ENCODE measurements around the gene AP3B2.
"Not testable (repeated sequence)": the region's sequence is repeated elsewhere in the genome, so short reads cannot be mapped to it uniquely, and the experiment has no call there.

AP3B2 gene

DNA sequence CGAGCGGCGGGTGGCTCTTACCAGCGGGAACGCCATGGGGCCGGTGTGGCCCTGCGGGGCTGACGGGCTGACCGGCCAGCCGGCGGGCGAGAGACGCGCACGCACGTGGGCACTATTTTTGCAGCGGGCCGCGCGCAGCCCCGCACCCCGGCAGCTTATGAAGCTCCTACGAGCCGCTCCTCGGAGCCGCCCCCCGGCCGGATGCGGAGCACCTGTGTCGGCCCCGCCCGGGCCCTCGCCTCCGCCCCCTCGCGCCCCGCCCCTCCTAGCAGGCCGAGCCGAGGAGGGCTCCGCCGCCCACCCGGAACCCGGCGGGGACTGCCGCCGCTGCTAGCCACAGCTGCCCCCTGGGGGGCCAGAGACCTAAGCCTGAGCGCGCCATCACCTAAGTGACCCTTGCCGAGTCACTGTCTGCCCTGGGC lies 61.8 kb downstream of the AP3B2 start:
- Mint-ChIP-seq H3K36me3 (ENCODE audit: low read depth) (no peaks in the 10 kb centered on the region), H3K9me3 (no peaks in the 10 kb centered on the region), H3K27ac (no peak overlapping the region), H3K4me3 (peak overlapping the region; percentile 43), H3K27me3 (peaks cover 37% of the 10 kb centered on the region), H3K4me1 (ENCODE audit: low read depth) (peaks cover 8% of the 10 kb centered on the region)

DNA sequence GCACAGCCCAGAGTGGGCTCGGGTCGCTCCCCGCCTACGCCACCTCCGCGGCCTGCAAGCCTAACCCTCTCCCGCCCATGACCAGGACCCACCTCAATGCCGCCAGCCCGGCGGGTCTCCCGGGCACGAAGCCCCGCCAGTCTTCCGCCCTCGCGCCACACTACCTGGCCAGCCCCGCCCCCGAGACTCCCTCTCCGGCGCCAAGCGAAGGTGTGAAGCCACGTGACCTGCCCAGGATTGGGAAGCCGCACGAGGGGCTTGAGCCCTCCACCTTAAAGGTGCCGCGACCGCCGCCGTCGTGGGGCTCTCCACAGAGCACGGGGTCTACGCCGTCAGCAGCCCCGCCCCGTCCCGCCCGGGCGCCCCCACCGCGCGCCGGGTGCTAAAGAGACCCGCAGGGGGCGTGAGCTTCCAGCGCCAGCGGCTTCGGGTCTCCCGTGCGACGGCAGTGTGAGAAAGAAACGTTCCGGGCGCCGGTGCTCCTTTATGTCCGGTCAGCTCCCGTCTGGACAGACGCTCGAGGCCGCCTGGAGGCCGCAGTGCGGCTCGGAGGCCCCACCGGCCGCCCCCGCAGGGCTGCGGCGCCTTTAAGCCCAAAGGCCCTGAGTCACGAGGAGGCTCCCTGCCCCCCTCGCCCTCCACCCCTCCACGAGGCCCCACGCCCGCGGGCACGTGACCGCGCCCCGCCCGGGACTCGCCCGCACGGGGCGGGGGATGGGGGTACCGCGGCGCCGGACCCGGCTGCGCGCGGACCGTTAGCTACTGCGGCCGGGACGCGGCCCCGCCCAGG lies 62.4 kb downstream of the AP3B2 start, which contains the start of gene CPEB1:
Gene CPEB1 (minus strand): TSS at position 319 of the 790 bp plus-strand sequence. CDS start 18,904 bp downstream, outside the sequence.
- H3K4me3 Mint-ChIP-seq = peak within 1 kb of the TSS; percentile 54
- no peak within 1 kb of the TSS for H3K27ac Mint-ChIP-seq

GRCh38 chr15:82646250-82647044 lies 63.2 kb downstream of the AP3B2 start:
- H3K27me3 Mint-ChIP-seq = peaks cover 36% of the 10 kb centered on the region
- H3K4me1 Mint-ChIP-seq (ENCODE audit: low read depth) = peaks cover 8% of the 10 kb centered on the region
- H3K9me3 Mint-ChIP-seq = no peaks in the 10 kb centered on the region
- H3K4me3 Mint-ChIP-seq = peak overlapping the region; percentile 54
- no peak overlapping the region for H3K27ac Mint-ChIP-seq
- no peaks in the 10 kb centered on the region for H3K36me3 Mint-ChIP-seq (ENCODE audit: low read depth)

More for the DNA sequence above, 62.4 kb downstream of the AP3B2 start, which contains the start of gene CPEB1:
- Mint-ChIP-seq H3K4me1 (ENCODE audit: low read depth) (peaks cover 8% of the 10 kb centered on the region), H3K9me3 (no peaks in the 10 kb centered on the region), H3K27me3 (peaks cover 36% of the 10 kb centered on the region), H3K36me3 (ENCODE audit: low read depth) (no peaks in the 10 kb centered on the region)

GRCh38 chr15:82644967-82645852 lies 64.5 kb downstream of the AP3B2 start:
- not testable (repeated sequence) for H3K27ac Mint-ChIP-seq; H3K4me3 Mint-ChIP-seq; H3K36me3 Mint-ChIP-seq (ENCODE audit: low read depth); H3K4me1 Mint-ChIP-seq (ENCODE audit: low read depth); H3K9me3 Mint-ChIP-seq
- peaks cover 44% of the 10 kb centered on the region for H3K27me3 Mint-ChIP-seq

DNA sequence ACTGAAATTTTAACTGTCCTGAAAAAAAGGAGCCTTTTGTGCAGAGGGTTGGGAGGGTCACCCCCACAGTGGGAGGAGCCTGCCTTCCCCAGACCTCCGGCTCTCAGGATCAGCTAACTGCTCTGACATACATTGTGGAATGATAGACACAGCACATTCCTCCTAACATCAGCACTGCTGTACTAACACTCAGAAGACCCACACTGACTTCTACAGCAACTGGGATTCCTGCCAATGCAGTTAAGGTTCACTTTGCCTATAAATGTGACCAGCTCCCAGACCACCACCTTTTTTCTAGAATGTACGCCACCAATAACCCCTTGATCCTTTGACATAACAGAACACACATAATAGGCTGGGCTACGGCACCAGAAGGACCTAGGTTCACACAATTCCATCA lies 65.7 kb downstream of the AP3B2 start:
- Mint-ChIP-seq H3K36me3 (ENCODE audit: low read depth) (no peaks in the 10 kb centered on the region), H3K4me3 (no peak overlapping the region)

DNA sequence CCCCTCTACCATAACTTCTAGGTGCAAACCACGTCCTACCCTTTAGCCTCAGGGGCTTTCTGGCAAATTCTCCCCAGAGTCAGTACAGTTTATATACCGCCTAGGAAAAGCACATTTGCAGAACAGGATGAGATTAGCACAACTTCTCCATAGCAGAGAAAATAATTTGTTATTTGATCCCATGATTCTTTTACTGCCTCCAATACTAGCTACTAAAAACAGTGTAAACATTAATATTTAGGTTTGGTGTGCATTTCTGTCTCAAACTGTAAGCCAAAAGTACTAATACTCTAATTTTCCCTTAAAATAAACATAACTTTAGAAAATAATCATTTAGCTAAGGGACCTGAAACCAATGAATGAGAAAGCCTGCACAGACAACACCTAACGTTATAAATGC lies 67.0 kb downstream of the AP3B2 start:
- Mint-ChIP-seq H3K27ac (no peak overlapping the region), H3K27me3 (peaks cover 33% of the 10 kb centered on the region)

More for the DNA sequence above, 65.7 kb downstream of the AP3B2 start:
- no peak overlapping the region for H3K27ac Mint-ChIP-seq
- peaks cover 43% of the 10 kb centered on the region for H3K27me3 Mint-ChIP-seq
- peaks cover 8% of the 10 kb centered on the region for H3K4me1 Mint-ChIP-seq (ENCODE audit: low read depth)
- H3K9me3 Mint-ChIP-seq = no peaks in the 10 kb centered on the region

DNA sequence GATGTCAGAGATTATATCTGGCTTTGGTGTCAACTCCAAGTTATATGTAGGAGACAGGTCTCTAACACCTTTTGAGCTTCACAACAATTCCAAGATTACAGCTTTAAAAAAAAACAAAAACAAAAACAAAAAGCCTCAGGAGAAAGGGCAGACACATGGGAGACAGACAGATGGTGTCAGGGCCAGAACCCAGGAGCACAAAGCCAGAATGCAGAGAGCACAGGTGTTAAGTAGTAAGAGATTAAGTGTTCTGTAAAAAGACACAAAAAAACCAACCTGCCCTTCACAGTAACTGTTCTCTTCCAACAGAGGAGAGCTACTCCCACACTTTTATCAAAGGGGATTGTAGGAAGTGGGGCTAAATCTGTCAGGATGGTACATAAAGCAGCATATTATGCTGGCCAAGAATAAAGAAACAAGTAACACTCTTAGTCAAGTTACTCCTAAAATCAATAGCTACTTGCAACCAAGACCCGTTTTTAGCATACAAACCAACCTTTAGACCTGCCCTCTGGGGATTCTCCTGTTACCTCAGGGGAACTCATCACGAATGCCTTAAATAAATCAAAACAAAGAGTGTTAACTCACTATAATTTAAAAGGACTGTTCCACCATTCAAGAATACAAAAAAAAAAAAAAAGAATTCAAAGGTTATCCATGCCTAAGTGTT lies 68.4 kb downstream of the AP3B2 start:
- no peak overlapping the region for H3K27ac Mint-ChIP-seq

More for the DNA sequence above, 67.0 kb downstream of the AP3B2 start:
- no peaks in the 10 kb centered on the region for H3K36me3 Mint-ChIP-seq (ENCODE audit: low read depth)
- H3K4me1 Mint-ChIP-seq (ENCODE audit: low read depth) = peaks cover 3% of the 10 kb centered on the region
- H3K9me3 Mint-ChIP-seq = no peaks in the 10 kb centered on the region
- no peak overlapping the region for H3K4me3 Mint-ChIP-seq

DNA sequence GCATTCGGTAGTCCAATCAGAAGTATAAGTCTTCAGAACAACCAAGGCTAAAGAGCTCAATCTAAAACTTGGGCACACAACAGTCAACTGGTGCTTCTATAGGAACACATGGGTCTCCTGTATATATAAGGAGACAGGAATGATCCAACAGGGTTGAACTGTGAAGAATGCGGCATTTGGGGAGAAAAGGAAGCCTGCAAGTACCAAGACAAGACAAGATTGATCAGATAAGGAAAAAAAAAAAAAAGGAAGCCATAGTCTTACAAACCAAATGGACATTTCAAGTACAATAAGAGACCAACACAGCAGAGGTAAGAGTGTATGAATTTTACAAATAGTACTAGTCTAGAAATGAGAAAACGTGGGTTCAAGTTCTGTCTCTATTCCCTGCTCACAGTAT lies 69.0 kb downstream of the AP3B2 start:
- Mint-ChIP-seq H3K36me3 (ENCODE audit: low read depth) (no peaks in the 10 kb centered on the region), H3K4me3 (no peak overlapping the region), H3K27me3 (peaks cover 41% of the 10 kb centered on the region), H3K9me3 (no peaks in the 10 kb centered on the region), H3K4me1 (ENCODE audit: low read depth) (no peaks in the 10 kb centered on the region), H3K27ac (no peak overlapping the region)

More for the DNA sequence above, 68.4 kb downstream of the AP3B2 start:
- no peak overlapping the region for H3K4me3 Mint-ChIP-seq
- H3K9me3 Mint-ChIP-seq = no peaks in the 10 kb centered on the region
- H3K4me1 Mint-ChIP-seq (ENCODE audit: low read depth) = peaks cover 3% of the 10 kb centered on the region
- peaks cover 41% of the 10 kb centered on the region for H3K27me3 Mint-ChIP-seq
- H3K36me3 Mint-ChIP-seq (ENCODE audit: low read depth) = no peaks in the 10 kb centered on the region

DNA sequence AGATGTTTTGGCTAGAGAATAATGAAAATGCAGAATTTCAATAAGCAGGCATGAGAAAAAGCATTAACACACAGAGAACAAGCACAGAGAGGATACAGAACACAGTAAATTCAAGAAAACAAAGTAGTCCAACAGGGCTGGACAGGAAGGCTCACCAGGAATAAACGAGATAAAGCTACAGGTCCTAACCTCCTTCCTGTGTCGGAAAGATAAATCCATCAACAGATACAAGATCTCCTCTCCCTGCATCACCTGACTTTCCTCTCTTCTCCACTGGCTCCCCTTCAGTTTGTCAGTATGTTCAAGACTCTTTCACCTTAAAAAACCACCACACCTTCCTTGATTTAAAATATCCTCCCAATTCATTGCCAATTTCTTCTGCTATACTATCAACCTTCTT lies 73.9 kb downstream of the AP3B2 start:
- Mint-ChIP-seq H3K36me3 (ENCODE audit: low read depth) (no peaks in the 10 kb centered on the region), H3K4me1 (ENCODE audit: low read depth) (no peaks in the 10 kb centered on the region), H3K9me3 (no peaks in the 10 kb centered on the region), H3K27me3 (peaks cover 22% of the 10 kb centered on the region), H3K4me3 (no peak overlapping the region), H3K27ac (no peak overlapping the region)

- H3K4me3 Mint-ChIP-seq = no peak overlapping the region
- no peaks in the 10 kb centered on the region for H3K9me3 Mint-ChIP-seq
- H3K4me1 Mint-ChIP-seq (ENCODE audit: low read depth) = no peaks in the 10 kb centered on the region
- no peaks in the 10 kb centered on the region for H3K36me3 Mint-ChIP-seq (ENCODE audit: low read depth)
- no peak overlapping the region for H3K27ac Mint-ChIP-seq
- H3K27me3 Mint-ChIP-seq = no peaks in the 10 kb centered on the region
These were observed 79.6 kb downstream of the AP3B2 start for GRCh38 chr15:82630033-82630432.

DNA sequence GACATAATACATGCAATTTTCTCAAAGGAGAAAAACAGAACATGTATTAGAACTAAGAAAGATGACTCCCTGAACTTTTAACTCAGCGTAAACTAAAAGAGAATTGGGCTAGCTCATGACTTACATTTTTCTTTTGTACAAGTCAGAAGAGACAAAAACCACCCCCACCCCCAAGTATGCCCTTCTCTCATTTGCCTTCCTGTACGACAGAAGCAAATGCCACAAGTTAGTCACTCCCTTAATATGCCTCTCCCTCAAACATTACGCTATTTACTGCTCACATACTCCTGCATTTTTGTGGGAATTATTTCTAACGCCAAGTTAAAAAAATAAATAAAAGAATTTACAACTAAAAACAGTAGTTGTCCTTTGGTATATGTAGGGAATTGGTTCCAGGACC lies 84.5 kb downstream of the AP3B2 start:
- Mint-ChIP-seq H3K4me1 (ENCODE audit: low read depth) (no peaks in the 10 kb centered on the region), H3K27me3 (no peaks in the 10 kb centered on the region), H3K4me3 (no peak overlapping the region), H3K36me3 (ENCODE audit: low read depth) (no peaks in the 10 kb centered on the region), H3K9me3 (no peaks in the 10 kb centered on the region), H3K27ac (no peak overlapping the region)

- H3K27me3 Mint-ChIP-seq = no peaks in the 10 kb centered on the region
- H3K27ac Mint-ChIP-seq = no peak overlapping the region
- no peaks in the 10 kb centered on the region for H3K4me1 Mint-ChIP-seq (ENCODE audit: low read depth)
- H3K36me3 Mint-ChIP-seq (ENCODE audit: low read depth) = no peaks in the 10 kb centered on the region
- no peak overlapping the region for H3K4me3 Mint-ChIP-seq
- H3K9me3 Mint-ChIP-seq = no peaks in the 10 kb centered on the region
These were observed 85.2 kb downstream of the AP3B2 start for GRCh38 chr15:82624438-82624837.

DNA sequence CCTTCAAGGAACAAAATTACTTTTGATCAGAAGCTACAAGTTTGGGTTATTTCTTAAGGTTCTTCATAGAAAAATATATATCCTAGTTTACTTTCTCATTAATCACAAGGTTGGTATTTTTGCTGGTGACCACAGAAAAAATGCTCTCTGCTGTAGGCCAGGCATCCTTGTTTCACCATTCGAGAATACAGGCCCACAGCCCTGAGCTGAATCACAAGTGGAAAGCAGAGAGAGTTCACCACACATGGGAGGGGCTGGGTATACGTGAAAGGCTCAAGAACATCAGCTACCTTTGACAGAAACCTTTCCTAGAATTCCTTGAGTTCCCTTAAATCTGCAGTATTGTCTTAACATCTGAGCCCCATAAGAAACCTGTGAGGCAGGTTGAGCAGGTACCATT lies 85.7 kb downstream of the AP3B2 start:
- H3K36me3 Mint-ChIP-seq (ENCODE audit: low read depth) = no peaks in the 10 kb centered on the region
- H3K27ac Mint-ChIP-seq = no peak overlapping the region
- H3K27me3 Mint-ChIP-seq = no peaks in the 10 kb centered on the region
- no peak overlapping the region for H3K4me3 Mint-ChIP-seq
- no peaks in the 10 kb centered on the region for H3K4me1 Mint-ChIP-seq (ENCODE audit: low read depth)
- no peaks in the 10 kb centered on the region for H3K9me3 Mint-ChIP-seq

GRCh38 chr15:82621970-82622369 lies 87.7 kb downstream of the AP3B2 start:
- no peaks in the 10 kb centered on the region for H3K36me3 Mint-ChIP-seq (ENCODE audit: low read depth)
- H3K4me3 Mint-ChIP-seq = no peak overlapping the region
- no peak overlapping the region for H3K27ac Mint-ChIP-seq
- H3K4me1 Mint-ChIP-seq (ENCODE audit: low read depth) = no peaks in the 10 kb centered on the region
- H3K27me3 Mint-ChIP-seq = peaks cover 8% of the 10 kb centered on the region
- no peaks in the 10 kb centered on the region for H3K9me3 Mint-ChIP-seq
